ENCODE results near the gene CACNA2D3. TPM values are rescaled to one million over a fixed set of nuclear protein-coding genes. Genes with fewer than 3 reads are reported as not detected.

The CACNA2D3 gene
- total RNA-seq, 1 donor from 2014 or later: 0.70 TPM

- Mint-ChIP-seq H3K27ac (ENCODE audit: unreplicated experiment) (no peak overlapping the region), H3K27me3 (ENCODE audit: low read depth, unreplicated experiment) (peaks cover 3% of the 10 kb centered on the region), H3K4me3 (ENCODE audit: unreplicated experiment) (no peak overlapping the region), H3K36me3 (ENCODE audit: low read depth, unreplicated experiment) (no peaks in the 10 kb centered on the region), H3K9me3 (ENCODE audit: unreplicated experiment) (no peaks in the 10 kb centered on the region), H3K4me1 (ENCODE audit: low read depth, unreplicated experiment) (no peaks in the 10 kb centered on the region)
- H3K4me3 ChIP-seq (ENCODE audit: insufficient read depth, low read depth, low read length): no peak overlapping the region
- no peaks in the 10 kb centered on the region for H3K27me3 ChIP-seq (ENCODE audit: insufficient read depth, low read length)
- FAIRE-seq: no peak
- no peak for TF ChIP-seq CTCF (IDR thresholded peaks at IDR 0.05; ENCODE audit: insufficient read depth, low read depth, low read length)
- TF ChIP-seq EZH2 (IDR thresholded peaks at IDR 0.05; ENCODE audit: insufficient read depth, low read length): no peak
- no peak overlapping the region for H2AFZ ChIP-seq (ENCODE audit: low read depth, low read length)
- no peak for DNase-seq (ENCODE audit: low read depth)
- no peak overlapping the region for H3K4me2 ChIP-seq (ENCODE audit: low read length)
- H3K9me3 ChIP-seq (ENCODE audit: insufficient read depth, low read depth, low read length): no peaks in the 10 kb centered on the region
- H3K79me2 ChIP-seq (ENCODE audit: insufficient read depth, low read length): no peaks in the 10 kb centered on the region
- no peaks in the 10 kb centered on the region for H4K20me1 ChIP-seq (ENCODE audit: insufficient read depth, low read length)
- H3K27ac ChIP-seq (ENCODE audit: low read depth, low read length): no peak overlapping the region
- H3K4me1 ChIP-seq (ENCODE audit: insufficient read depth, low read length): no peaks in the 10 kb centered on the region
- H3K36me3 ChIP-seq (ENCODE audit: insufficient read depth, low read length): no peaks in the 10 kb centered on the region
- no peak overlapping the region for H3K9ac ChIP-seq (ENCODE audit: low read length)
These were observed 261.9 kb downstream of the CACNA2D3 start for GRCh38 chr3:54384279-54384678.

GRCh38 chr3:54390582-54390981, 268.2 kb downstream of the CACNA2D3 start:
- no peaks in the 10 kb centered on the region for H3K9me3 ChIP-seq (ENCODE audit: insufficient read depth, low read depth, low read length)
- H3K9me3 Mint-ChIP-seq (ENCODE audit: unreplicated experiment): no peaks in the 10 kb centered on the region
- no peak overlapping the region for H3K4me2 ChIP-seq (ENCODE audit: low read length)
- H2AFZ ChIP-seq (ENCODE audit: low read depth, low read length): no peak overlapping the region
- H3K79me2 ChIP-seq (ENCODE audit: insufficient read depth, low read length): no peaks in the 10 kb centered on the region
- no peak for TF ChIP-seq CTCF (IDR thresholded peaks at IDR 0.05; ENCODE audit: insufficient read depth, low read depth, low read length)
- no peak for TF ChIP-seq EZH2 (IDR thresholded peaks at IDR 0.05; ENCODE audit: insufficient read depth, low read length)
- no peaks in the 10 kb centered on the region for H3K36me3 ChIP-seq (ENCODE audit: insufficient read depth, low read length)
- H3K4me3 ChIP-seq (ENCODE audit: insufficient read depth, low read depth, low read length): no peak overlapping the region
- no peaks in the 10 kb centered on the region for H3K4me1 ChIP-seq (ENCODE audit: insufficient read depth, low read length)
- H3K9ac ChIP-seq (ENCODE audit: low read length): no peak overlapping the region
- DNase-seq (ENCODE audit: low read depth): no peak
- H3K4me3 Mint-ChIP-seq (ENCODE audit: unreplicated experiment): no peak overlapping the region
- no peaks in the 10 kb centered on the region for H3K36me3 Mint-ChIP-seq (ENCODE audit: low read depth, unreplicated experiment)
- no peaks in the 10 kb centered on the region for H3K4me1 Mint-ChIP-seq (ENCODE audit: low read depth, unreplicated experiment)
- no peak overlapping the region for H3K27ac Mint-ChIP-seq (ENCODE audit: unreplicated experiment)
- FAIRE-seq: no peak
- H3K27me3 ChIP-seq (ENCODE audit: insufficient read depth, low read length): no peaks in the 10 kb centered on the region
- H4K20me1 ChIP-seq (ENCODE audit: insufficient read depth, low read length): no peaks in the 10 kb centered on the region
- no peak overlapping the region for H3K27ac ChIP-seq (ENCODE audit: low read depth, low read length)
- peaks cover 13% of the 10 kb centered on the region for H3K27me3 Mint-ChIP-seq (ENCODE audit: low read depth, unreplicated experiment)

GRCh38 chr3:54393150-54393549, 270.8 kb downstream of the CACNA2D3 start:
- TF ChIP-seq CTCF (IDR thresholded peaks at IDR 0.05; ENCODE audit: insufficient read depth, low read depth, low read length) (no peak), EZH2 (IDR thresholded peaks at IDR 0.05; ENCODE audit: insufficient read depth, low read length) (no peak)

More at GRCh38 chr3:54393150-54393549, 270.8 kb downstream of the CACNA2D3 start:
- no peaks in the 10 kb centered on the region for H3K36me3 ChIP-seq (ENCODE audit: insufficient read depth, low read length)
- no peaks in the 10 kb centered on the region for H3K79me2 ChIP-seq (ENCODE audit: insufficient read depth, low read length)
- no peaks in the 10 kb centered on the region for H3K4me1 Mint-ChIP-seq (ENCODE audit: low read depth, unreplicated experiment)
- no peak for DNase-seq (ENCODE audit: low read depth)
- H4K20me1 ChIP-seq (ENCODE audit: insufficient read depth, low read length): no peaks in the 10 kb centered on the region
- no peak for FAIRE-seq
- H3K4me1 ChIP-seq (ENCODE audit: insufficient read depth, low read length): no peaks in the 10 kb centered on the region
- no peak overlapping the region for H3K4me3 ChIP-seq (ENCODE audit: insufficient read depth, low read depth, low read length)
- no peaks in the 10 kb centered on the region for H3K36me3 Mint-ChIP-seq (ENCODE audit: low read depth, unreplicated experiment)
- no peak overlapping the region for H2AFZ ChIP-seq (ENCODE audit: low read depth, low read length)
- H3K4me2 ChIP-seq (ENCODE audit: low read length): no peak overlapping the region
- peaks cover 13% of the 10 kb centered on the region for H3K27me3 Mint-ChIP-seq (ENCODE audit: low read depth, unreplicated experiment)
- no peak overlapping the region for H3K9ac ChIP-seq (ENCODE audit: low read length)
- H3K27ac ChIP-seq (ENCODE audit: low read depth, low read length): no peak overlapping the region
- no peak overlapping the region for H3K27ac Mint-ChIP-seq (ENCODE audit: unreplicated experiment)
- no peaks in the 10 kb centered on the region for H3K9me3 Mint-ChIP-seq (ENCODE audit: unreplicated experiment)
- no peak overlapping the region for H3K4me3 Mint-ChIP-seq (ENCODE audit: unreplicated experiment)
- H3K27me3 ChIP-seq (ENCODE audit: insufficient read depth, low read length): no peaks in the 10 kb centered on the region
- H3K9me3 ChIP-seq (ENCODE audit: insufficient read depth, low read depth, low read length): no peaks in the 10 kb centered on the region
